ENCODE results near the gene ARHGEF11. TPM values are rescaled to one million over a fixed set of nuclear protein-coding genes. Genes with fewer than 3 reads are reported as not detected.
A peak's percentile ranks its signal among the peaks of the same experiment; 100 is the strongest.

Gene ARHGEF11
- total RNA-seq, 1 experiment from 2014 or later: 45.5 TPM

GRCh38 chr1:157043685-157044084 is 1.9 kb downstream of the ARHGEF11 start:
- CTCF ChIA-PET: interaction anchor here (1.4 kb wide), 1 partner anchor 46 kb away, joined by 3 read pairs; no protein-coding TSS in a partner anchor
- Histone ChIP-seq H3K36me3 (ENCODE audit: control insufficient read depth, insufficient read depth, low read length) (no peaks in the 10 kb centered on the region; the same call in 1 of the 2 replicates), H3K4me1 (peaks cover 10% of the 10 kb centered on the region), H3K9me3 (no peaks in the 10 kb centered on the region), H3K4me3 (ENCODE audit: low read depth, low read length) (peak overlapping the region; percentile 59), H3K27me3 (replicated peaks; ENCODE audit: control insufficient read depth, insufficient read depth, low read length) (no peaks in the 10 kb centered on the region)
- TF ChIP-seq, protein P1, sequence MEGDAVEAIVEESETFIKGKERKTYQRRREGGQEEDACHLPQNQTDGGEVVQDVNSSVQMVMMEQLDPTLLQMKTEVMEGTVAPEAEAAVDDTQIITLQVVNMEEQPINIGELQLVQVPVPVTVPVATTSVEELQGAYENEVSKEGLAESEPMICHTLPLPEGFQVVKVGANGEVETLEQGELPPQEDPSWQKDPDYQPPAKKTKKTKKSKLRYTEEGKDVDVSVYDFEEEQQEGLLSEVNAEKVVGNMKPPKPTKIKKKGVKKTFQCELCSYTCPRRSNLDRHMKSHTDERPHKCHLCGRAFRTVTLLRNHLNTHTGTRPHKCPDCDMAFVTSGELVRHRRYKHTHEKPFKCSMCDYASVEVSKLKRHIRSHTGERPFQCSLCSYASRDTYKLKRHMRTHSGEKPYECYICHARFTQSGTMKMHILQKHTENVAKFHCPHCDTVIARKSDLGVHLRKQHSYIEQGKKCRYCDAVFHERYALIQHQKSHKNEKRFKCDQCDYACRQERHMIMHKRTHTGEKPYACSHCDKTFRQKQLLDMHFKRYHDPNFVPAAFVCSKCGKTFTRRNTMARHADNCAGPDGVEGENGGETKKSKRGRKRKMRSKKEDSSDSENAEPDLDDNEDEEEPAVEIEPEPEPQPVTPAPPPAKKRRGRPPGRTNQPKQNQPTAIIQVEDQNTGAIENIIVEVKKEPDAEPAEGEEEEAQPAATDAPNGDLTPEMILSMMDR (IDR thresholded peaks at IDR 0.05; ENCODE audit: insufficient read depth in 1 of 2, low read depth in 1 of 2, low read length in 1 of 2, severe bottlenecking in 1 of 2, unreplicated experiment in 1 of 2): no peak
- H3K27me3 Mint-ChIP-seq (ENCODE audit: insufficient read depth, unreplicated experiment): no peaks in the 10 kb centered on the region
- POLR2A ChIA-PET: interaction anchor here (0.5 kb wide), 1 partner anchor 48 kb away, joined by 3 read pairs; no protein-coding TSS in a partner anchor
- BruUV-seq (replicated peaks): no TSS peak
- peaks cover 37% of the 10 kb centered on the region for H3K4me1 Mint-ChIP-seq (ENCODE audit: low read depth, unreplicated experiment)
- no peak overlapping the region for H3K27ac Mint-ChIP-seq (ENCODE audit: unreplicated experiment)
- peaks cover 19% of the 10 kb centered on the region for H3K36me3 Mint-ChIP-seq (ENCODE audit: insufficient read depth, unreplicated experiment)
- peak overlapping the region; percentile 100 for H3K4me3 Mint-ChIP-seq (ENCODE audit: unreplicated experiment)
- intact Hi-C loops (cut with micrococcal nuclease; ENCODE audit: unreplicated experiment): loop anchor here (1.0 to 2.0 kb wide), 2 partner anchors 46 to 75 kb away; no protein-coding TSS in a partner anchor
- no peak for DNase-seq
- H3K9me3 Mint-ChIP-seq (ENCODE audit: unreplicated experiment): no peaks in the 10 kb centered on the region

DNA sequence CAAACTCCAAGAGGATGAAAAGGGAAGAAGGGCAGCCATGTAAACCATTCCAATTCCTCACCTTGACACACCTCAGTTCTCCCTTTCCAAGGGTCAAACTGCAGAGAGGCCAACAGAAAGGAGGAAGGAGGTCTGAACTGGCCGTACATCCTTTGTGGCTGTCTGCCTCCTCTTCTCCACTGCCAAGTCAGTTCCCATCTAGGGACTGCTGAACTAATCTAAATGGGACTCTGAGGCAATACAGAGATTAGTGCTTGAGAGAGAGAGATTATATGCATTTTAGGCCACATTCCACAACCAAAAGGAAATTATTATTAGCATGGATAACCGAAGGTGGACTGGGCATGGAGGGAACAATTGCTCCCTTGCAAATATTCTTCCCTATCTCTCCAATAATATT is 2.7 kb downstream of the ARHGEF11 start:
- Mint-ChIP-seq H3K27ac (ENCODE audit: unreplicated experiment) (no peak overlapping the region), H3K4me1 (ENCODE audit: low read depth, unreplicated experiment) (peaks cover 37% of the 10 kb centered on the region), H3K36me3 (ENCODE audit: insufficient read depth, unreplicated experiment) (peaks cover 19% of the 10 kb centered on the region), H3K27me3 (ENCODE audit: insufficient read depth, unreplicated experiment) (no peaks in the 10 kb centered on the region), H3K4me3 (ENCODE audit: unreplicated experiment) (peak overlapping the region; percentile 100), H3K9me3 (ENCODE audit: unreplicated experiment) (no peaks in the 10 kb centered on the region)
- Histone ChIP-seq H3K36me3 (ENCODE audit: control insufficient read depth, insufficient read depth, low read length) (no peaks in the 10 kb centered on the region; the same call in 1 of the 2 replicates), H3K27me3 (replicated peaks; ENCODE audit: control insufficient read depth, insufficient read depth, low read length) (no peaks in the 10 kb centered on the region), H3K9me3 (no peaks in the 10 kb centered on the region), H3K4me3 (ENCODE audit: low read depth, low read length) (no peak overlapping the region), H3K4me1 (peaks cover 10% of the 10 kb centered on the region)
- TF ChIP-seq, protein P1 (IDR thresholded peaks at IDR 0.05; ENCODE audit: insufficient read depth in 1 of 2, low read depth in 1 of 2, low read length in 1 of 2, severe bottlenecking in 1 of 2, unreplicated experiment in 1 of 2): no peak
- ChIA-PET POLR2A (no interaction called here), CTCF (interaction anchor here (1.5 kb wide), 1 partner anchor 48 kb away, joined by 4 read pairs; no protein-coding TSS in a partner anchor)
- DNase-seq: no peak
- BruUV-seq (replicated peaks): no TSS peak
- intact Hi-C loops (cut with micrococcal nuclease; ENCODE audit: unreplicated experiment): no loop called here

DNA sequence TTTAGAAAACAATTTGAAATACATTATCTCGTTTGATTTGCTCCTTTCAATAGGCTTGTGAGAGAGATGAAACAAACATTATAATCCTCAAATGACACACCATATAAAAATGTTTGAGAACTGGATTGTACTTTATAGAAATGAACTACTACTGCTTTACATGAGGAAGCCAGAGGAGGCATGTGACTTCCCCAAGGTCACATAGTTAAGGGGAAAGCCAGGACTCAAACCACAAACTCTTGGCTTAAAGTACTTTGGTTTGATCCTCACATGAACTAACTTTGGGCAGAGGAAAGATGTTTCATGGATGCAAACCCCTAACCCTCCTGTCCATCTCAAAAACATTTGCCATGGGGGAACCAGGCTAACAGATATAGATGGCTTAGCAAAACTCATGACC is 4.7 kb downstream of the ARHGEF11 start:
- intact Hi-C loops (cut with micrococcal nuclease; ENCODE audit: unreplicated experiment): loop anchor here (2.0 kb wide), 1 partner anchor 20 kb away; no protein-coding TSS in a partner anchor
- no peak for DNase-seq
- no peaks in the 10 kb centered on the region for H3K27me3 ChIP-seq (replicated peaks; ENCODE audit: control insufficient read depth, insufficient read depth, low read length)
- Mint-ChIP-seq H3K27me3 (ENCODE audit: insufficient read depth, unreplicated experiment) (no peaks in the 10 kb centered on the region), H3K4me3 (ENCODE audit: unreplicated experiment) (no peak overlapping the region), H3K4me1 (ENCODE audit: low read depth, unreplicated experiment) (peaks cover 31% of the 10 kb centered on the region), H3K36me3 (ENCODE audit: insufficient read depth, unreplicated experiment) (peaks cover 10% of the 10 kb centered on the region), H3K27ac (ENCODE audit: unreplicated experiment) (no peak overlapping the region), H3K9me3 (ENCODE audit: unreplicated experiment) (no peaks in the 10 kb centered on the region)
- H3K4me3 ChIP-seq (ENCODE audit: low read depth, low read length): no peak overlapping the region
- POLR2A ChIA-PET: no interaction called here
- CTCF ChIA-PET: no interaction called here
- TF ChIP-seq, protein P1 (IDR thresholded peaks at IDR 0.05; ENCODE audit: insufficient read depth in 1 of 2, low read depth in 1 of 2, low read length in 1 of 2, severe bottlenecking in 1 of 2, unreplicated experiment in 1 of 2): no peak
- H3K9me3 ChIP-seq: no peaks in the 10 kb centered on the region
- peaks cover 5% of the 10 kb centered on the region; the same call in 1 of the 2 replicates for H3K4me1 ChIP-seq
- H3K36me3 ChIP-seq (ENCODE audit: control insufficient read depth, insufficient read depth, low read length): no peaks in the 10 kb centered on the region; the same call in 1 of the 2 replicates
- no TSS peak for BruUV-seq (replicated peaks)

Measured in Caco-2 (cell line).